A673 (cell line): ENCODE measurements around the gene FBLN5.

ENCODE experiments used
- EZH2 ChIP-seq: fragments of 200-600 bp; sonication (generic); IDR thresholded peaks from 2 replicates; pipeline ENCODE4 v1.6.1; 2017; ENCODE audit warnings: borderline replicate concordance, low read depth, mild to moderate bottlenecking, mixed read lengths, antibody characterized with exemption, low read length; ENCODE audit not compliant: poor library complexity, severe bottlenecking
- TF ChIP-seq, protein P1 (sequence below): fragments of 300-800, 200-600 bp; sonication (generic); conservative IDR thresholded peaks from 2 replicates; pipeline ENCODE4 v1.5.1; 2017; ENCODE audit warnings: low read depth, mild to moderate bottlenecking, antibody characterized with exemption, low read length, moderate library complexity, mixed read lengths

DNA sequence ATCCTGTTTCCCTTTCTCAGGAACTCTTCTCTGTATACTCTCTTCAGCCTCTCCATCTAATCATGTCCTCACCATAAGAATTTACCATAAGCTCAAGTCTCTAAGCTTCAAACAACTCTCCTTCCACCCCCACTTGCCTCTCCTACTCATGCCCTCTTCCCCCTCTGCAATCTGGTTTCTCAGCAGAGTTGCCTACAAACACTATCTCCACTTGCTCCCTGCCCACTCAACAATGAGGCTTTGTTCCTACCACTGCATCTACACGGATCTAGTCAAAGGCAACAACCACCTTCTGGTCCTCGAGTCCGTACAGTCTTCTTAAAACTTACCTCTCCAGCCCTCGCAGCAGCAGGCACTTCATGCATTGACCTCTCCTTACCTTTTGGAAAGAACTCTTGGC, 17.2 kb upstream of the FBLN5 start:
- TF ChIP-seq, protein P1, sequence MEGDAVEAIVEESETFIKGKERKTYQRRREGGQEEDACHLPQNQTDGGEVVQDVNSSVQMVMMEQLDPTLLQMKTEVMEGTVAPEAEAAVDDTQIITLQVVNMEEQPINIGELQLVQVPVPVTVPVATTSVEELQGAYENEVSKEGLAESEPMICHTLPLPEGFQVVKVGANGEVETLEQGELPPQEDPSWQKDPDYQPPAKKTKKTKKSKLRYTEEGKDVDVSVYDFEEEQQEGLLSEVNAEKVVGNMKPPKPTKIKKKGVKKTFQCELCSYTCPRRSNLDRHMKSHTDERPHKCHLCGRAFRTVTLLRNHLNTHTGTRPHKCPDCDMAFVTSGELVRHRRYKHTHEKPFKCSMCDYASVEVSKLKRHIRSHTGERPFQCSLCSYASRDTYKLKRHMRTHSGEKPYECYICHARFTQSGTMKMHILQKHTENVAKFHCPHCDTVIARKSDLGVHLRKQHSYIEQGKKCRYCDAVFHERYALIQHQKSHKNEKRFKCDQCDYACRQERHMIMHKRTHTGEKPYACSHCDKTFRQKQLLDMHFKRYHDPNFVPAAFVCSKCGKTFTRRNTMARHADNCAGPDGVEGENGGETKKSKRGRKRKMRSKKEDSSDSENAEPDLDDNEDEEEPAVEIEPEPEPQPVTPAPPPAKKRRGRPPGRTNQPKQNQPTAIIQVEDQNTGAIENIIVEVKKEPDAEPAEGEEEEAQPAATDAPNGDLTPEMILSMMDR, result no peak
- TF ChIP-seq EZH2, result no peak
